GM19023 (cell line): ENCODE measurements around the gene MOB3B.
A peak's percentile ranks its signal among the peaks of the same experiment; 100 is the strongest.

Experiments
- ATAC-seq: cut with Tn5 transposase; IDR thresholded peaks from one replicate; pipeline ENCODE4 v1.9.1; 2021; ENCODE audit warnings: mild to moderate bottlenecking, moderate library complexity; ENCODE audit not compliant: unreplicated experiment

The MOB3B gene

GRCh38 chr9:27394154-27394825, 135.3 kb downstream of the MOB3B start:
- no peak for ATAC-seq

DNA sequence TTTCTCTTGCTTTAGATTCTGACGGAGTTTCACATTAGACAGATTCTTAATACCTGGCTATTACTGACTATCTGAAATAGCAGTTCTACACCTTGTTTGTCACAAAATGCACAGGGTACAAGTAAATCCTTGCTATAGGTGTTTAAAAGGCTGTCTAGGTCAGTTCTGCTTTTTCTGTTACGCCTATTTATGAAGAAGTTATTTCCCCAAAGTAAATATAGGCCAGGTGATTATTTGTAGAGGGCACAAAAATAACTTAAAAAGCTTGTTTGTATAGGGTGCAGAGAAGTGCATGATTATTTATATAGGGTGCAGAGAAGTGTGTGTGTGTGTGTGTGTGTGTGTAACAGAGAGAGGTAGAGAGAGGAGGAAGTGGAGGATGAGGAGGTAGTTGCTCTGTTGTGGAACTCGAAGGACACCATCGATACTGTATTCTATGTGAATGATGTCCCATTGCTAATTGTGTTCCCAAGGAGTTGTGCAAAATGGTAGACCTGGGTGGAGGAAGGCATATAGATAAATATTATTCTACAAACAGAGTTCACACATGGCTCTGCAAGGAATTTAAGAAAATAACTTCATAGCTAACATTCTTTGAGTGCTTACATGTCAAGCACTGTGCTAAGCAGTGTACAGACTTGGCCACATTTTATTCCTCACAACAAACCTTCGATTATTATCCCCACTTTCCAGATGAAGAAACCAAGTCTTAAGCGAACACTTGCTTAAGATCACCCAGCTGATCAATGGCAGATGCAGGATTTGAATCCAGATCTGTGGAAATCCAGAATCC, 136.4 kb downstream of the MOB3B start:
- ATAC-seq, result no peak

DNA sequence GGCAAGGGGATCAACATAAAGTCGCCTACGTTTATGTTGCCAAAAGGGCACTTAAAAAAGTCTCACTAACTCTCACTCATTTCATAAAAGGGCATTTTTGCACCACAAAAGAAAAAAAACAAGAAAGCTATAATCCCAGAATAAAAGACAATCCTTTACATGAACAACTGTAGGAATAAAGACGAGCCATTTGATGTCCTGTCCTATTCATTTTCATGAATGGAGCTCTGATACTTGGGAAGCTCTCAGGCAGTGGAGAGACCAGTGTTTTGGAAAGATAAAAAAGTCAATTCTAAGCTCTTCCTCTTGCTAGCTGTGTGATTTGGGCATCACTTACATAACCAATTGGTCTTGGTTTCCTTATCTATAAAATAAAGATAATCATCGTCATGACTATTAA, 137.2 kb downstream of the MOB3B start:
- ATAC-seq, result no peak

DNA sequence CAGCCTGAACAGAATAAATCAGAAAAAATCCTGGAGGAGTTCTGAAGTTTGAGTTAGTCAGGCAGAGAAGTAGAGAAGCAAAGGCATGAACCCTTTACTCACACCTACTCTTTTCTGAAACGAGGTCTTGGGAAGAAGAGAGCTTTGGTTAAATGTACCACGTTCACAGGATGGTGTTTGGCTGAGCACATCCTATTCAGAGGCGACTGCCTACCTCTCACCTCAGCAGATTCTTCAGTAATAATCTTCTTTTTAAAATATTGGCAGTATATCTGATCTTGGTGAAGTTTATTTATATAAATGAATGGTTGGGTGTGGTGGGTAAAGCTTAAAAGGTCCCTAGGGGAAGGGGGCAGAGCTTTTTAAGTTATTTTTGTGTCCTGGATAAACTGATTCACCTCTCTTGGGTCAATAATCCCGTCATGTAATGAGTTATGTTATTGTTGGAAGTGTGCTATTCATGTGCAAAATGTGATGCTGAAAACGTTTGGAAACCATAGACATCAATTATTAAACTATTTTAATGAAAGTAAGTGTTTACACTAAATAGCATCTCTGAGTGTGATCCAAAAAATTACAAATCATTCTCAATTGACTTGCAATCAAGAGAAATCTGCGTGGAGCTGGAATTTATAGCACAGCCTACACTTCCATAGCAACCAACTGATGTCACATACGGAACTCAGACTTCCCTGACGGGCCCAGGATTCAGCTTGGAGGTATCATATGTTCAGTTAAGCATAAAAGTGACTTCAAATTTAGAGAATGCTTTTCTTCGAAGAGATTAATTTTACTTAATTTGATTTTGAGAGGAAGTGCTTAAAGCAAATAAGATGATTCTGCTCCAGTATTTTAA, 138.3 kb downstream of the MOB3B start:
- no peak for ATAC-seq

DNA sequence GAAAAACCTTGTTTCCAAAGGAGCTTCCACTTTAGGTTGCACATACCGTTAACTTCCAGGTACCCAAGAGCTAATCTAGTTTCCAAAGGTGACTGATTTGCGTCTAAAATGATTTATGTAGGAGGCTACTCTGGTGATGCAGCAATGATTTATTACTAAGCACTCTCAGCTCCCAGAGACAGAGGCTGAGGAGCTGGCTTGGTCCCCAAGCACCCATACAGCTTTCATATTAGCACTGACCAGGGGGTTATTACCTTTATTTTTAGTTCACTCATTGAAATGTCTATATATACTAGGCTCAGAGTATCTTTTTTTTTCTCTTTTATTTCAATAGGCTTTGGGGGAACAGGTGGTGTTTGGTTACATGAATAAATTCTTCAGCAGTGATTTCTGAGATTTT, 141.5 kb downstream of the MOB3B start:
- no peak for ATAC-seq

DNA sequence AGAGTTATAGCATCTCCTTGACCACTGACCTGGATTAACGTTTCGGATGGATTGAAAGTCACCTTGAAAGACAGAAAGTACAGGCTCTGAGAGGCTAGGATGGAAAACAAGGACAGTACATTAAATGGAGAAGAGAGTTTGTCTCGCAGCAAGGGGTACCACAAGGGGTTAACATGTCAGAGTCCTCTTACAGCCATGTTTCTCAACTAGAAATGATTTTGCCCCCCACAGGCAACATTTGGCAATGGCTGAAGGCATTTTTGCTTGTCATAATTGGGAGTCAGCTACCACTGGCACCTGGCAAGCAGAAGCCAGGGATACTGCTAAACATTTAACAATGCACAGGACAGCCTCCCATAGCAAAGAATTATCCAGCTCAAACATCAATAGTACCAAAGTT, 141.9 kb downstream of the MOB3B start:
- ATAC-seq, result no peak

DNA sequence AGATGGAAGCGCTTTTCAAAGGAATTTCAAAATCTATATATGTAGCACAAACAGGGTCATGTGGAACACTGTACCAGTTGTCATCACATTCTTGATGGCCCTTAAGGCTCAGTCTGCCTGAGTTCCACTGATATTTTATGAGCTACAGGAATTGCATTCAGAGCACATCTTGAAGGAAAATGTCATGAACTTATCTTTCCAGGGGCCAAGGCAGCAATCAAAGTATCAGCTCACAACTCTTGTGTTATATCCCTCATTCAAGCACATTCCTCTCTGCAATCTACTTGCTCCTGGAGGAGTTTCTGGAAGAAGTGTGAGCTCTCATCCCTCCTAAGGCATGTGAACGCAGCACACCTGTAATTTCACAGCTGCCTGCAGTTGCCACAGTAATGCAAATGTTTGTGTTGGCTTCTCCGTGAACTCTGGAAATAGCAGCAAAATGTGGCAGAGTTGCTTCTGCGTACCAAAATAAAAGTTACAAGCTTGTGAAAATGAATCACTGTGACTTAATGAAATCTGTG, 143.0 kb downstream of the MOB3B start:
- no peak for ATAC-seq

DNA sequence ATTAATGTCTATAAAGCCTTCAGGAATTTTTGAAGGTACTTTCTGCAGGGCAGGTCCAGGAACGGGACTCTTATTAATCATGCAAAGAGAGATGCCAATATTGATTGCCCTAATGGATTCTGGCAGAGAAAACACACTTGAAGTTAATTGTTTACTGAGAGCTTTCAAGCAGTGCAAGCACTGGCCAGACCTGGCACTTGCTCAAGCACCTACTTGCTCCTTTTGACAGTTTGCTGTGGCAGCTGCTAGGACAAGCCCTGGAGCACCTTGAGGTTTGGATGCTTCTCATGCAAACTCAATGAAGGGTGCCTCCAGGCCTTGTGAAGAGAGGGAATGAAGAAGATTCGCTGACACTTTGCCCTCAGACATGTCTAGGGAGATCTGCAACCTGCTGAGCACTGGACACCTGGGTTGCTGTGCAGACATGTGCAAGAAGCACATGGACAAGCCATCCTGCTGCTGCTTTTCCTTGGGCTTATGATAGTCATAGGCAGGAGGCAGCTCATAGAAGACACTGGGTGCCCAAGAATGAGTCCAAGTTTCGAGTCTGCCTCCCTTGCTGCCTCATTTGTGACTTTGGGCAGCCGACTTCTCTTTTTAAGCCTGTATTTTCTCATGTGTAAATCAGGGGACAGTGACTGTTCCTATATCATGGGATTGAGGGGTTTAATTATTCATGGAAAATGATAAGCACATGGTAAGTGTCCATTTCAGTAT, 143.8 kb downstream of the MOB3B start:
- ATAC-seq, result no peak

- ATAC-seq, result no peak
Measured at GRCh38 chr9:27384262-27385014, 145.2 kb downstream of the MOB3B start.

DNA sequence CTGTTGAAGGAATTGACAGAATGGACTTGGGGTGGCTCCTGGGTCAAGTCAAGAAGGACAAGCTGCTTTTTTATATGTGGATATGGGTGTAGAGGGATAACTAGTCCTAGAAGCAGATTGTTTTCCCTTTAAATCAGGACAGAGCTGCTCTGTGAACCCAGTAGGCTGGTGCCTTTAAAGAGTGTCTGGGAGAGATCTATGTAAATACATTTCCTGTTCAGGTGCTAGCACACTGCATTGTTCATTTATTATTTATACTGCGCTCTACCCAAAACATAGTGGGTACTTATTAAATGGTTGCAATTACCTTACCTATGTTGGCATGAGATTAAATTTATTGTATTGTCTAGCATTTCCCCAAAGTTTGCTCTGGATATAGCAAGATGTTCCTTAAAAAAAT, 146.1 kb downstream of the MOB3B start:
- no peak for ATAC-seq

- no peak for ATAC-seq
Measured at GRCh38 chr9:27382975-27383374, 146.6 kb downstream of the MOB3B start.

- no peak for ATAC-seq
Measured at GRCh38 chr9:27382308-27382707, 147.3 kb downstream of the MOB3B start.

DNA sequence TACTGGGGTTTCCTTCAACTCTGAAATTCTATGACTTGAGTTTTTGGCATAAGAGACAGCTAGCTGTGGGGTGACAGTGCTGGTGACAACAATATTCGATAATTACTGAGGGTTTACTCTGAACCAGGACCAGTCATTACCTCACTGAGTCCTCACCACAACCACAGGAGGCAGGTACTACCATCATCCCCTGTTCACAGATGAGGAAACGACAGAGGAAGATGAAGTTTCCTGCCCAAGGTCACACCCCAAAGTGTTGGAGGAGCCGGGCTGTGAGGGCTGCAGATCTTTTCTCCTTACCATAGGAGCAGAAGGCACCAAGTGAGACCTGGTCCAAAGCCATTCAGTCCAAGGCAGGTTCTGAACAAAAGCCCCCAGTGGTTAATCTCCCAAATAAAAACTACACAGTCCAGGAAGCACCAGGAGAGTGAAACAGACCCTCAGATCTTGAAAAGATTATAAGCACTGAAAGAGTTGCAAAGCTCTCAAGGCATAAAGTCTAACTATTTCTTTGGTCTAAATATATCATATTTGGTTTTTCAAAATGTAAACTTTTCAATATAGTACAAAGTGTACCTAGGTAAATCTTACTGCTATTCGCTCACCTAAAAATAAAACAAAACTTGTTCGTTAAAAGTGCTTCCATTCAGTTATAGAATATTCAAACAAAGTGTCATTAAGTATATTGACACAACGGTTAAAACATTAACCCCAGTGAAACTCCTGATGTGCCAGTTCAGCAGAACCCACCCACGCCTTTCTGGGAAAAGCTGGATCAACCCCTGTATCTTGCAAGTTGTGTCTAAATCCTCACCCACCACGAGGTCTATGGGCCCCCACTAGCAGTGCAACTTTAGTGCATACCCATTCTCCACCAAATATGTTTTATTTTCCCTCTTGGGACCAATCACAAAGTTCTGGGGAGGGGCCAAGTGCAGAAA, 150.0 kb downstream of the MOB3B start:
- ATAC-seq, result no peak

GRCh38 chr9:27377811-27378456, 151.7 kb downstream of the MOB3B start:
- peak; percentile 81 for ATAC-seq

GRCh38 chr9:27377147-27377807, 152.3 kb downstream of the MOB3B start:
- ATAC-seq, result peak; percentile 38

DNA sequence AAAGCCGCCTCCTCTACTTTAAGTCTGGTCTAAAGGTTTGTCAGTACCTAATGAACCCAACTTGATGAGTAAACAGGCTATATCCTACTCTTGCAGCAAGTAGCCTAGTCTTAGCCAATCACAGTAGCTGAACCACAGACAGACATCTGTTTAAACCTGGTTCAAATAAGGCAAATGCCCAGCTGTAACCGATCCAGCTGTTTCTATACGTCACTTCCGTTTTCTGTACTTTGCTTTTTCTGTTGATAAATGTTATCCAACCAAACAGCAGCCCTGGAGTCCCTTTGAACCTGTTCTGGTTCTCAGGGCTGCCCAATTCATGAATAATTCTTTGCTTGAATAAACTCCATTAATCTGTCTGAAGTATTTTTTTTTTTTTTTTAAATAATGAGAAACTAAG, 155.8 kb downstream of the MOB3B start:
- no peak for ATAC-seq

DNA sequence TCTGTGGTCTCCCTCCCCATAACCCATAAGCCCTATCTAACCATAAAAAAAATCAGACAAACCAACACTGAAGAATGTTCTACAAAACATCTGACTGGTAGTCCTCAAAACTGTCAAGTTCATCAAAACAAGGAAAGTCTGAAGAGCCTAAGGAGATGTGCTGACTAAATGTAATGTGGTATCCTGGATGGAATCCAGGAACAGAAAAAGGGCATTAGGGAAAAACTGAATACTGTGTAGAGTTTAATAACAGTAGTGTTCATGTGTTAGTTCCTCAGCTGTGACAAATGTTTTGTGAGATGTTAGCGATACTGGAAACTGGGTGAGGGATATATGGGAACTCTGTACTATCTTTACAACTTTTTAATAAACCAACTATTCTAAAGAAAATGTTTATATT, 157.0 kb downstream of the MOB3B start:
- ATAC-seq, result no peak

GRCh38 chr9:27371382-27371781, 158.2 kb downstream of the MOB3B start:
- no peak for ATAC-seq
